SKM-1 (cell line): ENCODE data around the gene VPS11.
A peak's percentile ranks its signal among the peaks of the same experiment; 100 is the strongest.
"Not testable (repeated sequence)": the region's sequence is repeated elsewhere in the genome, so short reads cannot be mapped to it uniquely, and the experiment has no call there.

Experiments used
- DNase-seq: peaks from one replicate; lab custom pipeline; 2025; ENCODE audit not compliant: unreplicated experiment; lab: John Stamatoyannopoulos, UW

The VPS11 gene

DNA sequence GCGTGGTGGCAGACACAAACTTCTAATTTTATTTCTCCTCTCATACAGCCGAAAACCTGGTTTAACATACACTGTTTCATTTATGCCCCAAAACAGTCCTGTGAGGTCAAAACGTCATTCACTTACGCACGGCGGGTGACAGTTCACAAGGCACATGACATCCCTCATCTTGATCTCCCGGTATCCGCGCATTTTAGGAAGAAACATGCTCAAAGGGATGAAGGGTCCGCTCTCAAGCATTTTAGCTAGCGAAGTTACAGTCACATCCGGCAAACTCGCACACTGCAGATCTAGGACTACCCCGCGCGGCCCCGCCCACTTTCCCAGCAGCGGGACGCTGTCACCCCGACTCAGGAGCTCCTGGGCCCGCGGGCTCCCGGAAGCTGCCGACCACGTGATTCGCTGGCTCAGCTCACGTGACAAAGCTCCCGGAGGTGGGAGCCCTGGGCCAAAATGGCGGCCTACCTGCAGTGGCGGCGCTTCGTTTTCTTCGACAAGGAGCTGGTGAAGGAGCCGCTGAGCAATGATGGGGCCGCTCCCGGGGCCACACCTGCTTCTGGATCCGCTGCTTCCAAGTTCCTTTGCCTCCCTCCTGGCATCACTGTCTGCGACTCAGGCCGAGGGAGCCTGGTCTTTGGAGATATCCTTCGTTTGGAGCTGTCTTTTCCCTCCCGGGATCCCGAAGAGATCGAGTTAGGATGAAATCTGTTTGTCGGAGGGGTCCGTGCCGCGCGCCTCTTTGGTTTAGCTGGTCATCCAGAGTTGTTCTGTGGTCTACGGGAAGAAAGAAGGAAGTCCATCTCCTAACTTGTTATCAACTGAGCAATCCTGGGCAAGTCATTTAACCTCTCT, at the start of gene VPS11:
Gene VPS11, plus strand, starts transcription at position 448 of the 852 bp plus-strand sequence. Its CDS starts 6 bp downstream, at position 454.
- peak; percentile 95 for DNase-seq

GRCh38 chr11:119018074-119018938, 49.3 kb upstream of the VPS11 start, which contains the start of the genes RPS25 and TRAPPC4:
Gene RPS25, minus strand, starts transcription at chr11:119018343. Its CDS starts 59 bp downstream, at chr11:119018284.
Gene TRAPPC4, plus strand, starts transcription at chr11:119018766. Its CDS starts 30 bp downstream, at chr11:119018796.
- peak; percentile 94 for DNase-seq

- no peak for DNase-seq
Observed at GRCh38 chr11:119019996-119020395, 47.6 kb upstream of the VPS11 start.

GRCh38 chr11:119021631-119022030, 46.0 kb upstream of the VPS11 start:
- DNase-seq: no peak

GRCh38 chr11:119023741-119024140, 43.9 kb upstream of the VPS11 start:
- no peak for DNase-seq

DNA sequence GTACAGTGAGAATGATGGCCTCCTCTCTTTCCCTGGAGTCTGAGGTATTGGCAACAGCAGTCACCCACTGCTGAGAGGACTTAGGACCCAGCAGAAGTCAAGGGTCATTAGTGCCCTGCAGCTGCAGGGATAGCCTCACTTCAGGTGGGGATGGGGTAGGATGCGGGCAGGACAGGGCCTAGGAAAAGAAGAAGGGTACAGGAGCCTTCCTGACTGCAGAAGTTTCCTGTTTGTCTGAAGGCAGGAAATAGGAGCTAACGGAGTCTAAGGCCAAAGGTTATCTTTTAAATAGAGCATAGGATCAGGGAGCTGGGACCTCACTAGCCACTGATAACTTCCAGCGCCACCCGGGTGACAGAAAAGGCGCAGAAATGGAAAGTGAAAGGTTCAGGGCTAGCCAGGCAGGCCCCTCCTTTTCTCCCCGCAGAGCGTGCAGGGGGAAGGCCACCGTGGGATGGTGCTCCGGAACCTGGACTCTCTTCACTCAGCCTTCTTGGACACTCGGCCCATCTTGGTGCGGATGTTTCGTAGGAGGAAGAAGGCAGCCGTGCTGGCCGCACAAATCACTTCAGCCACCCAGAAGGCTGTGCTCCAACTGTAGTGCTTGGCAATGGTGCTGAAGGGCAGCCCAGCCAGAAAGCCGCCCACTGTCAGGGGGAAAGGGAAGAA, 43.1 kb upstream of the VPS11 start:
- no peak for DNase-seq

DNA sequence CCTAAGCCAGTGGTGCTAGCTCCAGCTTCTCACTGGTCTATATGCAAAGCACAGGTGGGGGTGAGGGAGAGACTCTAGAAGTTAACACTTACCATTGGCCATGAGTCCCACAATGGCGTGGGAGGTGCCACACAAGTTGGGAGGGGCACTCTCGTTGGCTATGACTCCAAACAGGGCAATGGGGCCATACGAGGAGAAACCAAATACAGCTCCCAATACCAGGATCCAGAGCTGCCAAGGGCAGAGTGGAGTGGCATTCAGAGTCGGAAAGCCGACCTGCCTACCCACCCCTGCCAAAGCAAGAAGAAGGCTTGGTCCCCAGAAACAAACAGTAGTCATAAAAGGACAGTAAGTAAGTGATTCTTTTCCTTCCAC, 42.5 kb upstream of the VPS11 start:
- DNase-seq: no peak

GRCh38 chr11:119025541-119025940, 42.1 kb upstream of the VPS11 start:
- no peak for DNase-seq

DNA sequence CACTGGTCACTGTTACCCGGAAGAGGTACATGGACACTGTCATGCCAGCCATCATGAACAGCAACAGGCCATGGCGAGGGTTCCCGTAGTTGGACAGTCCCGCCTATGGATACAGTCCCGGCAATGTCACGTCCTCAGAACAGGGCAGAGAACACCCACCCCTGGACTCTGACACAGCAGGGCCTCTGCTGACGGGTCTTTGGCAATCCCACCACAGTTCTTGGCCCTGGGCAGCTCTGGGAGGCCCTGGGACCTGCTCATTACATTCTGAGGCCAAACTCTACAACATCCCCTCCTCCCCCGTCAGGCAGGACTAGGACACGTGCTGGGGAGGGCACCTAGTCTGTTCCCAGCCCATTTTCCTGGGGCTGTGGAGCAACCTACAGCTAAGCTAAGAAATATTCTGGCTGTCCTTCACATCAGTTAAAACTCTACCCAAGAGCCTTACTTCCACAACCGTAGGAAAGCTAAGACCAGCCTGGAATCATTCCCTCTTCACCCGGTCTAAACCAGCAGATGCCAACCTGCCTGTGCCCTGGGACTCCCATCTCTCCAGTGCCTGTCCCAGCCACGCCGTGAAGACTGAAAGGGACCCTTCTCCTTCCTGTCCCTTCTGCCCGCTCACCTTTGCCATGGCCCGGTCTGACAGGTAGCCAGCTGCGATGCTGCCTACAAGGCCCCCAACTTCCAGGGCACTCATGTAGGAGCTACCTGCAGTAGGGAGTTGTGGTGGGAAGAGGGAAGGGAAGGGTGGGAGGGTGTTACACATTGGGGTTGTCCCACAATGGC, 41.4 kb upstream of the VPS11 start:
- DNase-seq: no peak

- no peak for DNase-seq
Observed at GRCh38 chr11:119026970-119027369, 40.6 kb upstream of the VPS11 start.

DNA sequence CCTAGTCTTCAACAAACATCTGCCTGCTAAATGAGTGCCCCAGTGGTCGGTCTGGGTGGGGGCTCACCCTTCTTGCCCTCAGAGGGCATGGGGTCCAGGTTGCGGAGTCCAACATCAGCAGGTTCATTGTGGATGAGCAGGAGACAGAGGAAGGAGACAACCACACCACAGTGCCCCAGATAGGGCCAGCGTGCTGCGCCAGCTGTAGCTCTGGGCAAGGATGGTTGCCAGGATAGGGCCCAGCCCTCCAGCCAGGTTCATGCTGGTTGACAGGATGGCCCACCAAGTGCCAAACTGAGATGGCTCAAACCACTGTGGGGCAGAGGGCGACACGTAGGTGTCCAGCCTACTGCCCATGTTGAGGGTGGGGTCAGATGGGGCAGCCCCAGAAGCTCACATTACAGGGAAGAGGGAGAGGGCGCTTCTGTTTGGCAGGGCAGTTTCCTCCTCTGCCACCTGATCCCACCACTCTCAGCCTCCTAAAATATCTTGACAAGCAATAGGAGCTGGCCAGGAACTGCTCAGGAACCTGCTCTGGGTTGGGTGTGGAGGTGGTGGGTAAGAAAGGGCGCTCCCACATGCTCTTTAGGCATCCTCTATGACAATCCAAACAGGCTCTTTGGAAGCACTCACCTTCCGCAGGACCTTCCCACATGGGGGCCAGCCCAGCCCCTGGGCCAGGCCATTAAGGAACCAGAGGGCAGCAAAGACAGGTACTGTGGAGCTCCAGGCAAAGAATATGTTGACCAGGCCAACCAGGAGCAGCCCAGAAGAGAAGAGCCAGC, 39.9 kb upstream of the VPS11 start:
- no peak for DNase-seq

GRCh38 chr11:119028346-119029068, 39.1 kb upstream of the VPS11 start:
- DNase-seq: no peak

- no peak for DNase-seq
Observed at GRCh38 chr11:119029069-119029339, 38.6 kb upstream of the VPS11 start.

DNA sequence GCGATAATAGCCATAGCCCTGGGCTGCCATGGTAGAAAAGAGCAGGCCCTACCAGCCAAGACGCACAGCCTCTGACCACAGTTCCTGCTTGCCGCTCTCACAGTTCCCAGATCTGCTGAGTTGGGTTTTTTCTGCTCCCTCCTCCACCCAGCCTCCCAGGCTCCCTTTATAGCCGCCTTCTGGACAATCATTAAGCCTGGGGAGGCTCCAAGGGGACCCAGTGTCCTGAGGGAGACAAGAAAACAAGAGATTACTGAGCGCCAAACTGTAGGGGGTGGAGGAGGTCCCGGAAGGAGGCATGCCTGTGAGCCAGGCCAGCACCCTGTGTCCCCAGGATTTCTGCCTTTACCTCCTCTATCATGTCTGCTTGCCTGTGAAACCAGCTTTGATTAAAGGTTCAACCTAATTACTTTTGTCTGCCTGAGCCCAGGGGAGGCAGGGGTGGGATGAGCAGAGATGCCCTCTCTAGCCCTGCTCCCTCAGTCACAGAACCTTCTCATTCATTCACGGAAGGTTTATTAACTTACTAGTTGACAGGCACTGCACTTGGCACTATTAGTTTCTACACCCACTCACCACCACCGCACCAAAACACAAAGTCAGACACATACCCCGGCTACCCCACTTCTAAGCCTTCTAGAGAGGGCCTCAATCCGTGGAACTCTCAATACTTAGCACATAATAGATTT, 38.1 kb upstream of the VPS11 start:
- DNase-seq: no peak

DNA sequence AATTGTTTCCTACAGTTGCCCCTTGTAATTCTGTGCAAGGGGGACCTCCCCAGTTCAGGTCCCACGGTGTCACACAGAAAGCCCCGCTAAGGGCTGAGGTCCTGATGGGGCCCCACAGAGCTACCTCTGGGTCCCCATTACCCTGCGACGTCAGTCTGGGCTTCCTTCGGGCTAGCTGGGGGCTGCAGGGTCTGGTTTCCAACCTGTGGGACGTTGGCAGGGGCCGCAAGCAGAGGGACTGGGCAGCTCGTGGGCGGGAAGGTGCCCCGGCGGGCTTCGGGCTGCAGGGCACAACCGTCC, 37.6 kb upstream of the VPS11 start:
- DNase-seq: no peak

DNA sequence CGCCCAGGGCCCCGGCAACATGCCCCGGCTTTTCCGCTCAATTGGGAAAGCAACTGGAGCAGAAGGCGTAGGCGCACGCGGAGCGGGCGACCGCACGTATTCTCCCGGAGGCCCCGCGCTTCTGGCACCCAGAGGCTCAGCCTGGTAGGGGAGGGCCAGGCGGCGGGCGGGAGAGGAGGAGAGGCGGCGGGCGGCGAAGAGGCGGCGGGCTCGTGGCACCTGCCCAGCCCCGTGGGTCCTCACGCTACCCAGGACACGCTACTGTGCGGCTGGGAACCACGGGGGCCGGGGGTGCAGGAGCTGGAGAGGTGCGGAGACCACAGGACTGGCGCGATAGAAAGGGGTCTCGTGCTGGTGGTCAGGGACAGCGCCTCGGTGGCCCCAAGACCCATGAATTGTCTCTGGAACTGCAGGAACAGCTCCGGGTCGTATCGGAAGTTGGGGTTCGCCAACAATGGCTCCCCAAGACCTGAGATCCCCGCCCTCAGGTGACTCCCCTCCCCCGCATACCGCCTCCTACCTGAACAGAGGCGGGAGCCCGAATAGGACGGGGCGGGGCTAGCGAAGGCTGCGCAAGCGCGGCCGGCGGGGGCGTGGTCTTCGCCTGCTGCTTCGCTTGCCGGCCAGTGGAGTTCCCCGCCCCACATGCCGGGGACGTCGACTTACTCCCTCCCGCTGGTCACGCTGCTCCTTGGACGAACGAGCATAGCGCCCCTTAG, 37.1 kb upstream of the VPS11 start, which contains the start of gene SLC37A4:
Gene SLC37A4, minus strand, starts transcription at position 549 of the 719 bp plus-strand sequence.
- DNase-seq: peak; percentile 90

DNA sequence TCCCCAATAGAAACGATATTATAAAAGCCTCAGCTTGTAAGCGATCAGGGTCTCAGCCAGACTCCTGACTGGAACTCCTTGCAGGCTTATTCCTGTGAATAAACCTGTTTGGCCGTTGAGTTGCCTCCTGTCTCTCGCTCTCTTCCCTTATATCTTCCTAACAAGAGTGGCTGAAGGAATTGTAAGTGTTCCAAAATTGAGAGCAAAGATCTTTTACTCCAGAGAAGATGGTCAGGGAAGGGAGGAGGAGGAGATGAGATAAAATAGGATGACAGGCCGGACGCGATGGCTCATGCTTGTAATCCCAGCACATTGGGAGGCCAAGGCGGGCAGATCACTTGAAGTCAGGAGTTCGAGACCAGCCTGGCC, 35.7 kb upstream of the VPS11 start:
- DNase-seq: no peak

- not testable (repeated sequence) for DNase-seq
Observed at GRCh38 chr11:119033421-119033820, 34.2 kb upstream of the VPS11 start.
